ENCODE measurements around the gene PRKCZ.
A peak's percentile ranks its signal among the peaks of the same experiment; 100 is the strongest.
"Not testable (repeated sequence)": the region's sequence is repeated elsewhere in the genome, so short reads cannot be mapped to it uniquely, and the experiment has no call there.

The PRKCZ gene

GRCh38 chr1:2090216-2090890, 40.1 kb downstream of the PRKCZ start:
- DNase-seq = no peak

DNA sequence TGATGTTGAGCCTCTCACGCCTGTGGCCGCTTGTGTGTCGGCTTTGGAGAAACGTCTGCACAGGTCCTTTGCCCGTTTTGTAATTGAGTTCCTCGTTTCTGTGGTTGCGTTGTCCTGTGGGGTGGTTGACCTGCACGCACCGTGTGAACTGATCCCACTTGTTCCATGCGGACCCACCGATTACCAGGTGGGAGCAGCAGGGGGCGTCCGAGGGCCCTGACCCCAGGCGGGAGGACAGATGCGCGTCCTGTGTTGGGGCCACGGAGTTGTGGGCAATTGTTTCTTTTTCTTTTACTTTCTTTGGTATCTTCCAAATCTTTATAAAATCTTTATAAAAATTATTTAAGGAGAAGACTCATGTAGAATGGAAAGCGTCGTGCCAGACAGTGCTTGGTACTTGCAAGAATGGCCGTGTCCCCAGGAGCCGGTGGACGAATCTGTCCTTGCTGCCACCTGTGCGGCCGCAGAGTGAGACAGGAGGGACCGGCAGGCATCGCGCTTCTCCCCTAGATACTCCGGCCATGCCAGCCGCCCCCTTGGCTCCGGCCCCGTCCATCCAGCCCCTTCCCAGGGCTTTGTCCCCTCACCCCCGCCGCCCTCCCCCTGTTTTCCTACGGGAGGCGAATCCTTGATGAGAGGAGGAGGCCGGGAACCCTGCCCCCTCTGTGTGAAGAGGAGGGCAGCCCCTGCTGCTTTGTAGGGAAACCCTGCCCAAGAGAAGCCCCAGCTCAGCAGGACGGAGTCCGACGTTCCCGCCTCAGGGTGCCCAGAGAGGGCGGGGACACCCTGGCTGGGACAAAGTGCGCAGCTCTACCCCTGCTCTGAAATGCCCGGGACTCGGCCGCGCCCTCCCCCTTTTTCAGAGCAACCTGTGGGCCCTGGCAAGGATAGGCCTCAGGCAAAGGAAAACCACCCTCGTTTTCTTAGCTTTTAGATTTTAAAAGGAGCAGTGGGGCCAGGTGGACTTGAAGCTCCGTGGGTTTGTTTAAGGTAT, 41.7 kb downstream of the PRKCZ start:
- peak; percentile 52 for DNase-seq

- DNase-seq = no peak
These were observed 42.8 kb downstream of the PRKCZ start for GRCh38 chr1:2093055-2093454.

- no peak for DNase-seq
These were observed 43.4 kb downstream of the PRKCZ start for GRCh38 chr1:2093636-2094035.

GRCh38 chr1:2094269-2095158, 44.3 kb downstream of the PRKCZ start:
- DNase-seq = not testable (repeated sequence)

GRCh38 chr1:2095394-2095793, 45.2 kb downstream of the PRKCZ start:
- DNase-seq = no peak

- DNase-seq = no peak
These were observed 45.9 kb downstream of the PRKCZ start for GRCh38 chr1:2095981-2096736.

- DNase-seq = no peak
These were observed 47.4 kb downstream of the PRKCZ start for GRCh38 chr1:2097386-2098300.

DNA sequence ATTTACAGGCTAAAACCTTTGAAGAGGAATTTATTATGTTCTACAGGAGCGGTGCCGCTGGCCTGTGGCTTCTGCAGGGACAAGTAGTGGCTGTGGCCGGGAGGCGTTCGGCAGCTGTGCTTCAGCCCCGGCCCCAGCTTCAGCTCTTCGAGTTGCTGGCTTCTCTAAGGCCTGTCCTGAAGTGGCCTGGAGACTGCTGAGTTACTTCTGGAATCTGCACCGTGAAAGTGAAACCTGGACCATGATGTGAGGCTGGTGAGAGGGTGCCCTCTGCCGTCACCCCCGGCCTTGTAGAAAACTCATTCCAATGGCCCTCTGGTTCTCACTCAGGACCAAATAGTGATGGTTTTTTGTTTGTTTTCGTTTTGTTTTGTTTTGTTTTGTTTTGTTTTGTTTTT, 48.1 kb downstream of the PRKCZ start:
- DNase-seq = no peak

GRCh38 chr1:2098839-2099785, 48.9 kb downstream of the PRKCZ start:
- no peak for DNase-seq

- DNase-seq = no peak
These were observed 49.9 kb downstream of the PRKCZ start for GRCh38 chr1:2099886-2100779.

DNA sequence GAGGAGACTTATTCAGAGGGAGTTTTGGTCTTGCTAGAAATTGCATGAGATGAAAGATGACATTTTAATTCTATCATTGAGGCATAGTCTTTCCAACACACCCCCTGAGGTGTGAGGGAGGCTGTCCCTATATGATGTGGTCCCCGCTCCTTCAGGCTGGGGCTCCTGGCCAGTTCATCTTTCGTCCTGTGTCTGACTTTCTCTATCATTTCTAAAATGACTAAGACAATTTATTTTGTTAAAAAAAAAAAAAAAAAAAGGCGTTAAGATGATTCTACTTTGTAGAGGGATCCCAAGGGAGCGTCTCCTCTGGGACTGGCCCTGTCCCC, 50.5 kb downstream of the PRKCZ start:
- DNase-seq = no peak

DNA sequence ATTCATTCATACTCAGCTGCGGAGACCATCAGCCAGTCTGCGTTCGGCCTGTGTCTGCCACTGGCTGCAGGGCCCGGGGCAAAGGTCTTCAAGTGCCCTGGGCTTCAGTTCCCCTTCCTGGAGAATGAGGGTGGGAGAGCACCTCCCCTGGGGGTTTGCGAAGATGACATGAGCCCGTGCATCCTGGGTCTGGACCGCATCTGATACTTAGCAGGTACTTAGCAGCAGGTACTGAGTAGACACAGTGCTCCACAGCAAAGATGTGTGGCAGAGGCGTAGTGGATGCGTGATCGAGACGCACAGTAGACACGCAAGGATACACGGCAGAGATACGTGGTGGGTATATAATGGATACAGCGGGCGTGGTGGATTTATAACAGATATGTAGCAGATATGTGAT, 51.3 kb downstream of the PRKCZ start:
- DNase-seq = no peak

- DNase-seq = no peak
These were observed 51.7 kb downstream of the PRKCZ start for GRCh38 chr1:2101946-2102345.

GRCh38 chr1:2102753-2103152, 52.5 kb downstream of the PRKCZ start:
- DNase-seq = no peak

- DNase-seq = no peak
These were observed 53.2 kb downstream of the PRKCZ start for GRCh38 chr1:2103266-2103900.

GRCh38 chr1:2103901-2104590, 53.8 kb downstream of the PRKCZ start:
- no peak for DNase-seq

All from stimulated activated CD4-positive, alpha-beta T cell treated with anti-CD3 and anti-CD28 coated beads, Interleukin-4, amount 100 ng/mL, for 1 hour (primary cell).